ENCODE measurements around the gene REPS1.

Gene REPS1

GRCh38 chr6:139017227-139017626, 29.2 kb upstream of the REPS1 start:
- H4K20me1 ChIP-seq (ENCODE audit: insufficient read depth, low read length, poor library complexity, severe bottlenecking), result no peaks in the 10 kb centered on the region
- no peak for TF ChIP-seq EZH2phosphoT487 (IDR thresholded peaks at IDR 0.05; ENCODE audit: borderline replicate concordance)
- TF ChIP-seq CTCF (conservative IDR thresholded peaks at IDR 0.05; ENCODE audit: low read length), result no peak
- H2AFZ ChIP-seq (ENCODE audit: low read length), result no peak overlapping the region
- no peak overlapping the region for H3K9ac ChIP-seq (ENCODE audit: low read depth, low read length, poor library complexity, severe bottlenecking)
- H3K9me2 ChIP-seq (replicated peaks; ENCODE audit: low read depth, low read length), result no peaks in the 10 kb centered on the region
- H3K36me3 ChIP-seq (ENCODE audit: insufficient read depth, low read length), result no peaks in the 10 kb centered on the region
- H3K4me3 ChIP-seq (ENCODE audit: low read length, poor library complexity, severe bottlenecking), result no peak overlapping the region
- H3K27me3 ChIP-seq (ENCODE audit: insufficient read depth, low read length, poor library complexity, severe bottlenecking), result no peaks in the 10 kb centered on the region
- H3K9me3 ChIP-seq (ENCODE audit: insufficient read depth, low read depth, low read length), result no peaks in the 10 kb centered on the region
- H3K79me2 ChIP-seq (ENCODE audit: insufficient read depth, low read length), result no peaks in the 10 kb centered on the region
- H3K4me1 ChIP-seq (ENCODE audit: insufficient read depth, low read length, poor library complexity, severe bottlenecking), result no peaks in the 10 kb centered on the region
- no peak overlapping the region for H3K4me2 ChIP-seq (ENCODE audit: low read depth, low read length, poor library complexity, severe bottlenecking)
- H3F3A ChIP-seq (ENCODE audit: low read depth), result no peaks in the 10 kb centered on the region

- no peaks in the 10 kb centered on the region for H3K4me1 ChIP-seq (ENCODE audit: insufficient read depth, low read length, poor library complexity, severe bottlenecking)
- H3K79me2 ChIP-seq (ENCODE audit: insufficient read depth, low read length), result no peaks in the 10 kb centered on the region
- H3K9me2 ChIP-seq (replicated peaks; ENCODE audit: low read depth, low read length), result no peaks in the 10 kb centered on the region
- H2AFZ ChIP-seq (ENCODE audit: low read length), result no peak overlapping the region
- H3K9me3 ChIP-seq (ENCODE audit: insufficient read depth, low read depth, low read length), result no peaks in the 10 kb centered on the region
- H3K4me2 ChIP-seq (ENCODE audit: low read depth, low read length, poor library complexity, severe bottlenecking), result no peak overlapping the region
- no peaks in the 10 kb centered on the region for H3F3A ChIP-seq (ENCODE audit: low read depth)
- no peaks in the 10 kb centered on the region for H4K20me1 ChIP-seq (ENCODE audit: insufficient read depth, low read length, poor library complexity, severe bottlenecking)
- no peak overlapping the region for H3K9ac ChIP-seq (ENCODE audit: low read depth, low read length, poor library complexity, severe bottlenecking)
- no peak overlapping the region for H3K4me3 ChIP-seq (ENCODE audit: low read length, poor library complexity, severe bottlenecking)
- no peaks in the 10 kb centered on the region for H3K36me3 ChIP-seq (ENCODE audit: insufficient read depth, low read length)
- no peaks in the 10 kb centered on the region for H3K27me3 ChIP-seq (ENCODE audit: insufficient read depth, low read length, poor library complexity, severe bottlenecking)
- TF ChIP-seq CTCF (conservative IDR thresholded peaks at IDR 0.05; ENCODE audit: low read length) (no peak), EZH2phosphoT487 (IDR thresholded peaks at IDR 0.05; ENCODE audit: borderline replicate concordance) (no peak)
These were observed 28.5 kb upstream of the REPS1 start for GRCh38 chr6:139016337-139017213.

- Histone ChIP-seq H3K9me3 (ENCODE audit: insufficient read depth, low read depth, low read length) (no peaks in the 10 kb centered on the region), H2AFZ (ENCODE audit: low read length) (no peak overlapping the region), H3F3A (ENCODE audit: low read depth) (no peaks in the 10 kb centered on the region), H4K20me1 (ENCODE audit: insufficient read depth, low read length, poor library complexity, severe bottlenecking) (no peaks in the 10 kb centered on the region), H3K27me3 (ENCODE audit: insufficient read depth, low read length, poor library complexity, severe bottlenecking) (no peaks in the 10 kb centered on the region), H3K4me1 (ENCODE audit: insufficient read depth, low read length, poor library complexity, severe bottlenecking) (no peaks in the 10 kb centered on the region), H3K79me2 (ENCODE audit: insufficient read depth, low read length) (no peaks in the 10 kb centered on the region), H3K9ac (ENCODE audit: low read depth, low read length, poor library complexity, severe bottlenecking) (no peak overlapping the region), H3K4me2 (ENCODE audit: low read depth, low read length, poor library complexity, severe bottlenecking) (no peak overlapping the region), H3K9me2 (replicated peaks; ENCODE audit: low read depth, low read length) (no peaks in the 10 kb centered on the region), H3K4me3 (ENCODE audit: low read length, poor library complexity, severe bottlenecking) (no peak overlapping the region), H3K36me3 (ENCODE audit: insufficient read depth, low read length) (no peaks in the 10 kb centered on the region)
- TF ChIP-seq CTCF (conservative IDR thresholded peaks at IDR 0.05; ENCODE audit: low read length), result no peak
- no peak for TF ChIP-seq EZH2phosphoT487 (IDR thresholded peaks at IDR 0.05; ENCODE audit: borderline replicate concordance)
These were observed 26.9 kb upstream of the REPS1 start for GRCh38 chr6:139014945-139015344.

All from Loucy (cell line).